Loucy (cell line): Measurements from ENCODE around the gene RESP18.
"Not testable (repeated sequence)": the region's sequence is repeated elsewhere in the genome, so short reads cannot be mapped to it uniquely, and the experiment has no call there.

Experiments used
- EZH2phosphoT487 ChIP-seq: fragments of 200-600 bp; IDR thresholded peaks from 2 replicates; pipeline ENCODE4 v1.6.1; 2018; ENCODE audit warnings: antibody characterized with exemption, mild to moderate bottlenecking, moderate library complexity, borderline replicate concordance
- TF ChIP-seq, protein P1 (sequence below): fragments of 200-600 bp; sonication (generic); conservative IDR thresholded peaks from 2 replicates; pipeline ENCODE4 v1.5.1; 2014; ENCODE audit warnings: mild to moderate bottlenecking, antibody characterized with exemption, low read length

DNA sequence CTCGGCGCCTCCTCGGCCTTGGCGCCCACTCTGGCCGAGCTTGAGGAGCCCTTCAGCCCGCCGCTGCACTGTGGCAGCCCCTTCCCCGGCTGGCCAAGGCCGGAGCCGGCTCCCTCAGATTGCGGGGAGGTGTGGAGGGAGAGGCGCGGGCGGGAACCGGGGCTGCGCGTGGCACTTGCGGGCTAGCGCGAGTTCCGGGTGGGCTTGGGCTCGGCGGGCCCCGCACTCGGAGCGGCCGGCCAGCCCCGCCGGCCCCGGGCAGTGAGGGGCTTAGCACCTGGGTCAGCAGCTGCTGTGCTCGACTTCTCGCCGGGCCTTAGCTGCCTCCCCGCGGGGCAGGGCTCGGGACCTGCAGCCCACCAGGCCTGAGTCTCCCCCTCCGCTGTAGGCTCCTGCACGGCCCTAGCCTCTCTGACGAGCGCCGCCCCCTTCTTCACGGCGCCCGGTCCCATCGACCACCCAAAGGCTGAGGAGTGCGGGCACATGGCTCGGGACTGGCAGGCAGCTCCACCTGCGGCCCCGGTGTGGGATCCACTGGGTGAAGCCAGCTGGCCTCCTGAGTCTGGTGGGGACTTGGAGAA is 19.8 kb downstream of the RESP18 start:
- TF ChIP-seq EZH2phosphoT487 = not testable (repeated sequence)
- TF ChIP-seq, protein P1, sequence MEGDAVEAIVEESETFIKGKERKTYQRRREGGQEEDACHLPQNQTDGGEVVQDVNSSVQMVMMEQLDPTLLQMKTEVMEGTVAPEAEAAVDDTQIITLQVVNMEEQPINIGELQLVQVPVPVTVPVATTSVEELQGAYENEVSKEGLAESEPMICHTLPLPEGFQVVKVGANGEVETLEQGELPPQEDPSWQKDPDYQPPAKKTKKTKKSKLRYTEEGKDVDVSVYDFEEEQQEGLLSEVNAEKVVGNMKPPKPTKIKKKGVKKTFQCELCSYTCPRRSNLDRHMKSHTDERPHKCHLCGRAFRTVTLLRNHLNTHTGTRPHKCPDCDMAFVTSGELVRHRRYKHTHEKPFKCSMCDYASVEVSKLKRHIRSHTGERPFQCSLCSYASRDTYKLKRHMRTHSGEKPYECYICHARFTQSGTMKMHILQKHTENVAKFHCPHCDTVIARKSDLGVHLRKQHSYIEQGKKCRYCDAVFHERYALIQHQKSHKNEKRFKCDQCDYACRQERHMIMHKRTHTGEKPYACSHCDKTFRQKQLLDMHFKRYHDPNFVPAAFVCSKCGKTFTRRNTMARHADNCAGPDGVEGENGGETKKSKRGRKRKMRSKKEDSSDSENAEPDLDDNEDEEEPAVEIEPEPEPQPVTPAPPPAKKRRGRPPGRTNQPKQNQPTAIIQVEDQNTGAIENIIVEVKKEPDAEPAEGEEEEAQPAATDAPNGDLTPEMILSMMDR = not testable (repeated sequence)
